GM12878 (cell line): ENCODE data around the gene VDR. TPM values are rescaled to one million over a fixed set of nuclear protein-coding genes. Genes with fewer than 3 reads are reported as not detected.

ENCODE experiments used
- ATAC-seq: fragments of 200-7000 bp; cut with Tn5 transposase; 3 replicates; pipeline ENCODE4 v1.9.1; 2020; ENCODE audit warnings: mild to moderate bottlenecking, moderate library complexity
- BruUV-seq: library from RNA; stranded (reverse); fragments of 400-500 nt; replicated peaks from 2 replicates; lab custom pipeline; 2021; lab: Mats Ljungman, UMichigan
- CTCF ChIA-PET: fragments of 300-600 bp; sonication (Branson Sonifier 250); formaldehyde crosslinking; extraction: SDS; loops from one replicate; lab custom pipeline; 2021; ENCODE audit warnings: inconsistent platforms; lab: Yijun Ruan, JAX
- POLR2A ChIA-PET: fragments of 350-600 bp; formaldehyde crosslinking; extraction: SDS; loops from one replicate; lab custom pipeline; 2021; ENCODE audit warnings: inconsistent platforms; lab: Charles Lee
- RAD21 ChIA-PET: fragments of 300-600 bp; sonication (Branson Sonifier 250); formaldehyde crosslinking; loops from one replicate; lab custom pipeline; 2023; ENCODE audit warnings: antibody characterized with exemption; ENCODE audit not compliant: unreplicated experiment; lab: Charles Lee
- SMC1A ChIA-PET: fragments of 300-600 bp; sonication (Branson Sonifier 250); formaldehyde crosslinking; loops from one replicate; lab custom pipeline; 2023; ENCODE audit not compliant: unreplicated experiment, uncharacterized antibody; lab: Charles Lee
- DNase-seq: peaks from one replicate; pipeline ENCODE4 v3.0.0-alpha.2; 2011; ENCODE audit warnings: low read depth, low spot score
- FAIRE-seq: peaks from 3 replicates; lab custom pipeline; 2011; peaks lifted over from hg19 to GRCh38; lab: Jason Lieb, UNC
- H2AFZ ChIP-seq: 2 replicates; pipeline ENCODE4 v1.6.0; 2011; ENCODE audit warnings: low read depth, low read length, control low read depth; ENCODE audit not compliant: control insufficient read depth
- H3K27ac ChIP-seq: 2 replicates; pipeline ENCODE4 v1.5.1; 2011; ENCODE audit warnings: control low read depth; ENCODE audit not compliant: control insufficient read depth, insufficient read depth
- H3K27me3 ChIP-seq, 2 experiments: replicated peaks in 1 of 2; 2 replicates each; pipeline versions ENCODE4 v1.6.0 to v1.6.1; 2011; ENCODE audit warnings: low read length in 1 of 2; ENCODE audit not compliant: control insufficient read depth in 2 of 2, insufficient read depth in 2 of 2
- H3K36me3 ChIP-seq, 2 experiments: 2 replicates each; pipeline ENCODE4 v1.5.1; 2011; ENCODE audit warnings: low read length in 1 of 2; ENCODE audit not compliant: control insufficient read depth in 2 of 2, insufficient read depth in 2 of 2
- H3K4me1 ChIP-seq: 2 replicates; pipeline ENCODE4 v1.6.1; 2011; ENCODE audit warnings: mild to moderate bottlenecking, low read length, moderate library complexity, mixed read lengths; ENCODE audit not compliant: control insufficient read depth, insufficient read depth
- H3K4me2 ChIP-seq: 2 replicates; pipeline ENCODE4 v1.6.0; 2011; ENCODE audit warnings: control low read depth; ENCODE audit not compliant: control insufficient read depth, insufficient read depth
- H3K4me3 ChIP-seq: fragments of 200-600 bp; sonication (generic); 2 replicates; pipeline ENCODE4 v1.5.1; 2016
- H3K79me2 ChIP-seq: 2 replicates; pipeline ENCODE4 v1.6.0; 2011; ENCODE audit warnings: low read length; ENCODE audit not compliant: control insufficient read depth, insufficient read depth
- H3K9ac ChIP-seq: 2 replicates; pipeline ENCODE4 v1.8.0; 2011; ENCODE audit warnings: low read length, control low read depth, mixed read lengths; ENCODE audit not compliant: control insufficient read depth, insufficient read depth
- H3K9me3 ChIP-seq: replicated peaks from 3 replicates; pipeline ENCODE4 v1.5.1; 2011; ENCODE audit warnings: mild to moderate bottlenecking, low read length; ENCODE audit not compliant: control insufficient read depth, insufficient read depth
- H4K20me1 ChIP-seq: 2 replicates; pipeline ENCODE4 v1.6.0; 2011; ENCODE audit not compliant: control insufficient read depth, insufficient read depth
- FOS ChIP-seq: IDR thresholded peaks from 3 replicates; pipeline ENCODE4 v1.6.1; 2011; ENCODE audit warnings: borderline replicate concordance; ENCODE audit not compliant: insufficient read length; ENCODE audit errors: extremely low read depth
- POLR2A ChIP-seq: IDR thresholded peaks from 2 replicates; pipeline ENCODE4 v1.6.1; 2011; ENCODE audit warnings: low read depth, mild to moderate bottlenecking, low read length
- POLR2AphosphoS2 ChIP-seq: IDR thresholded peaks from 2 replicates; pipeline ENCODE4 v1.6.1; 2011; ENCODE audit warnings: low read depth, mild to moderate bottlenecking, low read length, improper control_type of control experiment, moderate library complexity
- ZNF207 ChIP-seq: fragments of 450-650 bp; IDR thresholded peaks from 2 replicates; pipeline ENCODE4 v1.6.1; 2014; ENCODE audit warnings: antibody characterized with exemption, mild to moderate bottlenecking, borderline replicate concordance
- ZZZ3 ChIP-seq: IDR thresholded peaks from 2 replicates; pipeline ENCODE4 v1.6.1; 2011; ENCODE audit warnings: low read depth; ENCODE audit not compliant: control insufficient read depth, insufficient read length
- WGBS: methylation state at CpG from one replicate; pipeline ENCODE4 v1.1.6; 2016; ENCODE audit warnings: low lambda C conversion rate; ENCODE audit not compliant: insufficient replicate concordance, insufficient coverage; ENCODE audit errors: missing lambda C conversion rate; 5-methylcytosine and 5-hydroxymethylcytosine counted together
- in situ Hi-C: fragments of 300-500 bp; cut with MboI; formaldehyde crosslinking; loops from 9 replicates; pipeline ENCODE4 v1.14.3; 2018; ENCODE audit warnings: mixed read lengths
- intact Hi-C: fragments of 100-400 bp; cut with micrococcal nuclease; formaldehyde crosslinking; loops from one replicate; pipeline ENCODE4 v1.14.2; 2022; ENCODE audit not compliant: unreplicated experiment
- polyA plus RNA-seq, 11 experiments: library from polyadenylated mRNA; depleted of rRNA in 4 of 11; unstranded in 6 of 11; stranded (reverse) in 5 of 11; fragments of >200 nt; fragmentation: Nextera tagmentation in 4 of 11; fragmentation: Illumina TruSeq in 1 of 11; extraction: Ambion mirVana in 4 of 11; extraction: Trizol in 1 of 11; gene quantifications; 1 replicate in 1 of 11; 2 replicates in 10 of 11; pipeline versions ENCODE4 v1.2.1 to v1.2.3, GENCODE V29; 2011 to 2016; ENCODE audit warnings: inconsistent platforms in 2 of 11, missing spikeins in 2 of 11, low read depth in 1 of 11
- total RNA-seq, 4 experiments: library from RNA; depleted of rRNA in 3 of 4; stranded (reverse); fragments of >200 nt in 3 of 4; fragmentation: Illumina TruSeq in 1 of 4; extraction: Trizol in 1 of 4; gene quantifications; 2 replicates each; pipeline versions ENCODE4 v1.2.1 to v1.2.3, GENCODE V29; 2013 to 2021

VDR gene
- total and polyA plus RNA-seq, 10 of the 15 experiments (the other 5 are each of a cell fraction or from before 2014, with no cell fraction given): 0.27 to 7.9 (median 3.0) TPM

DNA sequence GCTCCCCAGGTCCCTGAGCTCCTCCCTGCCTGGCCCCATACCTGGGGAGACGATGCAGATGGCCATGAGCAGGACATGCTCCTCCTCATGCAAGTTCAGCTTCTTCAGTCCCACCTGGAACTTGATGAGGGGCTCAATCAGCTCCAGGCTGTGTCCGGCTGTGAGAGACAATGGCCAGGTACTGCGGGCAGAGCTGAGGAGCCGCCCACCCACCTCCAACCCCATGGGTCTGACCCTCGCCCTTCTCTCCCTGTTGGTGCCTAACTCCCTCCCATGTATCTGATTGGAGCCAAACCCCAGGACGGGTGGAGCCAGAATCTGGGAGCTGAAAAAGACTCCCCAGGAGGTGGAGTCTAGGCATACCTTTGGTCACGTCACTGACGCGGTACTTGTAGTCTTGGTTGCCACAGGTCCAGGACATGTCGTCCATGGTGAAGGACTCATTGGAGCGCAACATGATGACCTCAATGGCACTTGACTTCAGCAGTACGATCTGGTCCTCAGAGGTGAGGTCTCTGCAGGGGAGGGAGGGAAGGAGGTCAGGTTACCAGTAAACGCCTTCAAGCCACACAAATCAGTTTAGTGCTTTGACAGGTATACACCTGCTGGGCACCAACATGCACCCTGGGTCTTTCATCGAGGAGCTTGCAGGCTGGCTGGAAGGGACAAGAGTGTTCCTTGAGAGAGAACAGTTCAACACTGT, 58.3 kb downstream of the VDR start:
- RAD21 ChIA-PET: no interaction called here
- H3K4me3 ChIP-seq: no peak overlapping the region
- ATAC-seq: no peak
- H3K36me3 ChIP-seq: no peaks in the 10 kb centered on the region
- H3K9me3 ChIP-seq: no peaks in the 10 kb centered on the region
- POLR2A ChIA-PET: interaction anchor here (1.1 kb wide), 1 partner anchor 140 kb away, joined by 3 read pairs; the partner anchor contains the start of gene RPAP3
- TF ChIP-seq POLR2AphosphoS2: no peak
- TF ChIP-seq POLR2A: no peak
- BruUV-seq: no TSS peak
- SMC1A ChIA-PET: interaction anchor here (0.8 to 1.7 kb wide), 3 partner anchors 8 to 71 kb away, joined by 3 to 6 read pairs (median 3); no protein-coding TSS in a partner anchor
- H2AFZ ChIP-seq: no peak overlapping the region
- 84% methylated on average over 14 of the region's 14 CpGs for whole genome bisulfite sequencing
- no peak for DNase-seq
- H4K20me1 ChIP-seq: no peaks in the 10 kb centered on the region
- no peaks in the 10 kb centered on the region; a peak in 2 of 4 replicates for H3K27me3 ChIP-seq
- no peaks in the 10 kb centered on the region for H3K79me2 ChIP-seq
- in situ Hi-C loops (no loop called here), intact Hi-C loops (no loop called here)
- no peak overlapping the region for H3K27ac ChIP-seq
- FAIRE-seq: no peak
- no peak overlapping the region for H3K4me2 ChIP-seq
- H3K9ac ChIP-seq: no peak overlapping the region
- no peaks in the 10 kb centered on the region for H3K4me1 ChIP-seq
- CTCF ChIA-PET: interaction anchor here (0.8 to 4.3 kb wide), 6 partner anchors 8 to 103 kb away, joined by 3 to 21 read pairs (median 3); partner anchors contain the start of gene VDR

DNA sequence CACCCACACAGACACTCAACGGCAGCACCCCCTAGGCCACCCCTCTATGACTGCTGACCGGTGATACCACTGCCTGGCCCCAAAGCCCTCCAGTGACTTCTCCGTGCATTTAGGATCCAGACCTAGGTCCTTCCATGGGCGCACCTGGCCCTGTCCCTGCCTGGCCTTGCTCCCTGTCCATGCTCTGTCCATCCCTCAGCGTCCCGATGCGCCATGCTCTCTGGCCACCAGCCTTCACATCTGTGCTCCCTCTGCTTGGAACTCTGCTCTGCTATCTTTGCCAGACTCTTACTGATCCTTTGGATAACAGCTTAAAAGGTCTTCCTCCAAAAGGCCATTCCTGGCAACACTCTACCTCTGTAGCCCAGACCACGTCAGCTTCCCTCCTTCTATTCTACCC, 59.7 kb downstream of the VDR start:
- FAIRE-seq (no peak), ATAC-seq (no peak), DNase-seq (no peak)
- WGBS: 85% methylated on average over 8 of the region's 8 CpGs
- intact Hi-C loops: no loop called here
- ChIA-PET CTCF (interaction anchor here (1.2 to 1.6 kb wide), 2 partner anchors 10 to 105 kb away, joined by 3 to 4 read pairs; no protein-coding TSS in a partner anchor), SMC1A (no interaction called here), RAD21 (no interaction called here), POLR2A (no interaction called here)
- no peak overlapping the region for H3K27ac ChIP-seq
- H4K20me1 ChIP-seq: no peaks in the 10 kb centered on the region
- H3K4me2 ChIP-seq: no peak overlapping the region
- H3K9me3 ChIP-seq: no peaks in the 10 kb centered on the region
- no peaks in the 10 kb centered on the region for H3K4me1 ChIP-seq
- TF ChIP-seq ZNF207 (no peak), ZZZ3 (no peak), FOS (no peak)
- H3K9ac ChIP-seq: no peak overlapping the region
- H3K36me3 ChIP-seq: no peaks in the 10 kb centered on the region
- BruUV-seq: no TSS peak
- H3K4me3 ChIP-seq: no peak overlapping the region
- in situ Hi-C loops: no loop called here
- H3K79me2 ChIP-seq: no peaks in the 10 kb centered on the region
- H2AFZ ChIP-seq: no peak overlapping the region
- H3K27me3 ChIP-seq: no peaks in the 10 kb centered on the region; a peak in 2 of 4 replicates
